Suppressor macrophage treated with lipopolysaccharide for 4 hours (primary cell): Measurements from ENCODE around the gene SPECC1L.
A peak's percentile ranks its signal among the peaks of the same experiment; 100 is the strongest.

Experiments
- DNase-seq: peaks from one replicate; pipeline ENCODE4 v3.0.0-alpha.2; 2020

SPECC1L gene

GRCh38 chr22:24326266-24326665 lies 55.6 kb downstream of the SPECC1L start:
- no peak for DNase-seq

GRCh38 chr22:24327832-24328231 lies 57.2 kb downstream of the SPECC1L start:
- DNase-seq, result no peak

GRCh38 chr22:24329453-24329852 lies 58.8 kb downstream of the SPECC1L start:
- no peak for DNase-seq

- DNase-seq, result peak; percentile 2
These were observed 60.0 kb downstream of the SPECC1L start for GRCh38 chr22:24330636-24331035.

GRCh38 chr22:24331468-24332440 lies 61.1 kb downstream of the SPECC1L start:
- peak; percentile 85 for DNase-seq

GRCh38 chr22:24333301-24333700 lies 62.7 kb downstream of the SPECC1L start:
- DNase-seq, result peak; percentile 20

GRCh38 chr22:24335496-24335895 lies 64.9 kb downstream of the SPECC1L start:
- DNase-seq, result peak; percentile 63

- no peak for DNase-seq
These were observed 67.4 kb downstream of the SPECC1L start for GRCh38 chr22:24337894-24338645.

- peak; percentile 12 for DNase-seq
These were observed 68.3 kb downstream of the SPECC1L start for GRCh38 chr22:24338726-24339451.

GRCh38 chr22:24339452-24339747 lies 68.8 kb downstream of the SPECC1L start:
- no peak for DNase-seq

GRCh38 chr22:24341627-24342026 lies 71.0 kb downstream of the SPECC1L start:
- DNase-seq, result no peak

GRCh38 chr22:24350627-24351026 lies 80.0 kb downstream of the SPECC1L start:
- DNase-seq, result no peak

GRCh38 chr22:24353121-24353520 lies 82.5 kb downstream of the SPECC1L start:
- DNase-seq, result no peak

- peak; percentile 71 for DNase-seq
These were observed 84.9 kb downstream of the SPECC1L start for GRCh38 chr22:24355574-24355973.

- no peak for DNase-seq
These were observed 86.9 kb downstream of the SPECC1L start for GRCh38 chr22:24357547-24357946.

- DNase-seq, result no peak
These were observed 87.6 kb downstream of the SPECC1L start for GRCh38 chr22:24358105-24358836.

GRCh38 chr22:24359452-24360120 lies 89.0 kb downstream of the SPECC1L start:
- DNase-seq, result no peak

GRCh38 chr22:24361976-24362646 lies 91.5 kb downstream of the SPECC1L start:
- DNase-seq, result no peak

- no peak for DNase-seq
These were observed 92.6 kb downstream of the SPECC1L start for GRCh38 chr22:24363243-24363642.

GRCh38 chr22:24366701-24367100 lies 96.1 kb downstream of the SPECC1L start:
- DNase-seq, result no peak

- no peak for DNase-seq
These were observed 97.2 kb downstream of the SPECC1L start for GRCh38 chr22:24367841-24368240.
